ENCODE results near the gene GPC3.

The GPC3 gene

GRCh38 chrX:133709501-133709900, 275.9 kb downstream of the GPC3 start:
- Mint-ChIP-seq H3K27ac (no peak overlapping the region), H3K4me1 (ENCODE audit: low read depth) (no peaks in the 10 kb centered on the region), H3K4me3 (no peak overlapping the region), H3K27me3 (ENCODE audit: low read depth) (peaks cover 3% of the 10 kb centered on the region), H3K9me3 (no peaks in the 10 kb centered on the region), H3K36me3 (ENCODE audit: low read depth) (no peaks in the 10 kb centered on the region)

GRCh38 chrX:133706890-133707289, 278.5 kb downstream of the GPC3 start:
- Mint-ChIP-seq H3K4me1 (ENCODE audit: low read depth) (no peaks in the 10 kb centered on the region), H3K36me3 (ENCODE audit: low read depth) (no peaks in the 10 kb centered on the region), H3K27ac (no peak overlapping the region), H3K4me3 (no peak overlapping the region), H3K27me3 (ENCODE audit: low read depth) (peaks cover 3% of the 10 kb centered on the region), H3K9me3 (no peaks in the 10 kb centered on the region)

- peaks cover 4% of the 10 kb centered on the region for H3K27me3 Mint-ChIP-seq (ENCODE audit: low read depth)
- H3K9me3 Mint-ChIP-seq, result no peaks in the 10 kb centered on the region
- H3K4me3 Mint-ChIP-seq, result no peak overlapping the region
- no peaks in the 10 kb centered on the region for H3K36me3 Mint-ChIP-seq (ENCODE audit: low read depth)
- no peaks in the 10 kb centered on the region for H3K4me1 Mint-ChIP-seq (ENCODE audit: low read depth)
- no peak overlapping the region for H3K27ac Mint-ChIP-seq
Measured at GRCh38 chrX:133702230-133702629, 283.2 kb downstream of the GPC3 start.

- Mint-ChIP-seq H3K27me3 (ENCODE audit: low read depth) (peaks cover 4% of the 10 kb centered on the region), H3K27ac (no peak overlapping the region), H3K9me3 (no peaks in the 10 kb centered on the region), H3K4me3 (no peak overlapping the region), H3K4me1 (ENCODE audit: low read depth) (no peaks in the 10 kb centered on the region), H3K36me3 (ENCODE audit: low read depth) (no peaks in the 10 kb centered on the region)
Measured at GRCh38 chrX:133699023-133699728, 286.2 kb downstream of the GPC3 start.

GRCh38 chrX:133698298-133698697, 287.1 kb downstream of the GPC3 start:
- no peak overlapping the region for H3K4me3 Mint-ChIP-seq
- H3K9me3 Mint-ChIP-seq, result no peaks in the 10 kb centered on the region
- H3K27me3 Mint-ChIP-seq (ENCODE audit: low read depth), result peaks cover 4% of the 10 kb centered on the region
- no peaks in the 10 kb centered on the region for H3K36me3 Mint-ChIP-seq (ENCODE audit: low read depth)
- no peak overlapping the region for H3K27ac Mint-ChIP-seq
- no peaks in the 10 kb centered on the region for H3K4me1 Mint-ChIP-seq (ENCODE audit: low read depth)

GRCh38 chrX:133697656-133698055, 287.7 kb downstream of the GPC3 start:
- Mint-ChIP-seq H3K27ac (no peak overlapping the region), H3K9me3 (no peaks in the 10 kb centered on the region), H3K36me3 (ENCODE audit: low read depth) (no peaks in the 10 kb centered on the region), H3K4me3 (no peak overlapping the region), H3K4me1 (ENCODE audit: low read depth) (no peaks in the 10 kb centered on the region), H3K27me3 (ENCODE audit: low read depth) (peaks cover 4% of the 10 kb centered on the region)

GRCh38 chrX:133689997-133690599, 295.3 kb downstream of the GPC3 start:
- H3K27ac Mint-ChIP-seq, result no peak overlapping the region
- no peaks in the 10 kb centered on the region for H3K27me3 Mint-ChIP-seq (ENCODE audit: low read depth)
- H3K36me3 Mint-ChIP-seq (ENCODE audit: low read depth), result no peaks in the 10 kb centered on the region
- no peak overlapping the region for H3K4me3 Mint-ChIP-seq
- H3K4me1 Mint-ChIP-seq (ENCODE audit: low read depth), result no peaks in the 10 kb centered on the region
- H3K9me3 Mint-ChIP-seq, result no peaks in the 10 kb centered on the region

GRCh38 chrX:133685822-133686221, 299.6 kb downstream of the GPC3 start:
- Mint-ChIP-seq H3K27ac (no peak overlapping the region), H3K9me3 (no peaks in the 10 kb centered on the region), H3K27me3 (ENCODE audit: low read depth) (no peaks in the 10 kb centered on the region), H3K36me3 (ENCODE audit: low read depth) (no peaks in the 10 kb centered on the region), H3K4me3 (no peak overlapping the region), H3K4me1 (ENCODE audit: low read depth) (peaks cover 2% of the 10 kb centered on the region)

- Mint-ChIP-seq H3K4me1 (ENCODE audit: low read depth) (peaks cover 2% of the 10 kb centered on the region), H3K9me3 (no peaks in the 10 kb centered on the region)
Measured at GRCh38 chrX:133681897-133682296, 303.5 kb downstream of the GPC3 start.

GRCh38 chrX:133681421-133681820, 304.0 kb downstream of the GPC3 start:
- Mint-ChIP-seq H3K4me1 (ENCODE audit: low read depth) (peaks cover 2% of the 10 kb centered on the region), H3K4me3 (no peak overlapping the region), H3K27me3 (ENCODE audit: low read depth) (no peaks in the 10 kb centered on the region), H3K36me3 (ENCODE audit: low read depth) (no peaks in the 10 kb centered on the region), H3K27ac (no peak overlapping the region), H3K9me3 (no peaks in the 10 kb centered on the region)

More at GRCh38 chrX:133681897-133682296, 303.5 kb downstream of the GPC3 start:
- Mint-ChIP-seq H3K4me3 (no peak overlapping the region), H3K27ac (no peak overlapping the region), H3K36me3 (ENCODE audit: low read depth) (no peaks in the 10 kb centered on the region), H3K27me3 (ENCODE audit: low read depth) (no peaks in the 10 kb centered on the region)

- Mint-ChIP-seq H3K4me1 (ENCODE audit: low read depth) (peaks cover 2% of the 10 kb centered on the region), H3K27ac (no peak overlapping the region), H3K9me3 (no peaks in the 10 kb centered on the region), H3K4me3 (no peak overlapping the region), H3K27me3 (ENCODE audit: low read depth) (no peaks in the 10 kb centered on the region), H3K36me3 (ENCODE audit: low read depth) (no peaks in the 10 kb centered on the region)
Measured at GRCh38 chrX:133677123-133678063, 308.0 kb downstream of the GPC3 start.

GRCh38 chrX:133676344-133677122, 308.9 kb downstream of the GPC3 start:
- Mint-ChIP-seq H3K4me1 (ENCODE audit: low read depth) (no peaks in the 10 kb centered on the region), H3K36me3 (ENCODE audit: low read depth) (no peaks in the 10 kb centered on the region), H3K27ac (no peak overlapping the region), H3K9me3 (no peaks in the 10 kb centered on the region), H3K4me3 (no peak overlapping the region), H3K27me3 (ENCODE audit: low read depth) (no peaks in the 10 kb centered on the region)

- Mint-ChIP-seq H3K4me1 (ENCODE audit: low read depth) (no peaks in the 10 kb centered on the region), H3K9me3 (no peaks in the 10 kb centered on the region), H3K27ac (no peak overlapping the region), H3K4me3 (no peak overlapping the region), H3K36me3 (ENCODE audit: low read depth) (no peaks in the 10 kb centered on the region), H3K27me3 (ENCODE audit: low read depth) (no peaks in the 10 kb centered on the region)
Measured at GRCh38 chrX:133674726-133675470, 310.5 kb downstream of the GPC3 start.

Measured in T-helper 1 cell treated with Interleukin-12 subunit alpha and Interleukin-12 subunit beta and Interleukin-4 antibody, amounts not matched to agents 30 μg/mL and 1 μg/mL, for 36 hours (primary cell).